ENCODE data around the gene PLD5. TPM values are rescaled to one million over a fixed set of nuclear protein-coding genes. Genes with fewer than 3 reads are reported as not detected.
A peak's percentile ranks its signal among the peaks of the same experiment; 100 is the strongest.
"Not testable (repeated sequence)": the region's sequence is repeated elsewhere in the genome, so short reads cannot be mapped to it uniquely, and the experiment has no call there.

Gene PLD5
- polyA plus RNA-seq, 3 donors: 0.29 to 1.0 (median 0.56) TPM

DNA sequence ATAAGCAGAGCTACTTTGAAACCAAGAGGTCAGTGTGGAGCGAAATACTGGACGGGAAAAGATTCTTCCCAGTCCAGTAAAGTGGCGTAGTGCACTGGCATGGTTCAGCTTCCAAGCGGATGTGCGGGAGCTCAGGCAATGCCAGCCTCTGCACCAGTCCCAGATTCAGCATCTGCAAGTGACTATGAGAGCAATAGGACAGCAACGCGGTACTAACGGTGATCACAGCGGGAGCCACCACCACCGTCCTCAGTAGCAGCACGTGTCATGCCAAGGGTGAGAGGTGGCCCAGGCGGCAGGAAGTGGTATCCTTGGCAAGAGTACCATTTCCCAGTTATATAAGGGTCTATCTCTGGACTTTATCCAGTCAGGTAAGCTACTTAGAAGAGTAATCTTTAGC, 17.8 kb downstream of the PLD5 start:
- no peak for DNase-seq

- no peak for DNase-seq
Measured at GRCh38 chr1:242489545-242489944, 35.0 kb downstream of the PLD5 start.

- DNase-seq: peak; percentile 26
Measured at GRCh38 chr1:242477944-242478343, 46.6 kb downstream of the PLD5 start.

- DNase-seq: no peak
Measured at GRCh38 chr1:242470774-242471173, 53.7 kb downstream of the PLD5 start.

DNA sequence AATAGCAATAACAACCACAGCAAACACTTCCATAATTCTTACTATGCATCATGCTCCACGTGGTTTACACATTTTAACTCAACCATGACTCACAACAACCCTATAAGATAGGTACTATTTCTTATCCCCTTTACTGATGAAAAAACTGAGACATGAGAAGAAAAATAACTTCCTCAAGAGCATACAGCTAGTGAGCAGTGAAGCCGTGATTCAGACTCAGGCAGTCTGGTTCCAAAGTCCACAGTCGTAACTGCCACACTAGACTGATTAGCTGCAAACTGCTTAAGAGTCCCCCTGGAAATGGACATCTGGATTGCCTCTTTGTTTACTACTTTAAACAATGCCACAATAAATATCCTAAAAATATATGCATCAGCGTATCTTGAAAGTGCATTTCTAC, 55.7 kb downstream of the PLD5 start:
- peak; percentile 72 for DNase-seq

DNA sequence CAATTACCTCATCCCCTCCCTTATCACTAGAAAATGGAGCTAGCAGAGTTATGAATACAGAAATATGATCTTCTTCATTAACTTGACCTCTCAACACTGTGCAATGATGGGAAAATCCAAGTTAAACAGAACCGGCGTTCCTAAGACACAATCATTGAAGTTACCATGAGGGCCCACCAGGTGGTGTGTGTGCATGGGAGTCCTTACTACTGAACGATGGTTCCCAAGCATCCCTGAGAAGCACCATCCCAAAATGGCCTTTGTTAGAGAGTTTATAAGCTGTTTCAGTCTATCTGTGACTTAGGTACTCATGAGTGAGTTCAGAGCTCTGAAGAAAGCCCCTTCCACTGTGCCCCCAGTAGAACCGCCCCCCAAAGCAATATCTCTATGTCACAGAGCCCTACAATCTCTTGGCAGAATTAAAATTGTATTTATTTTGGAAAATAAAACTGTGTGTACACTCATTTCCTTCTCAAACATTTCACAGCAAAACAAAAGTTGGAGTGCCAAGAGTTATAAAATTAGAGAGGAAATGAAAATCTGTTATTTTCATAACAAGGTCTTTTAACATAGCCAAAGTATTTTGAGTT, 56.8 kb downstream of the PLD5 start:
- peak; percentile 46 for DNase-seq

- DNase-seq: no peak
Measured at GRCh38 chr1:242462867-242463266, 61.6 kb downstream of the PLD5 start.

GRCh38 chr1:242459740-242460139, 64.8 kb downstream of the PLD5 start:
- not testable (repeated sequence) for DNase-seq

DNA sequence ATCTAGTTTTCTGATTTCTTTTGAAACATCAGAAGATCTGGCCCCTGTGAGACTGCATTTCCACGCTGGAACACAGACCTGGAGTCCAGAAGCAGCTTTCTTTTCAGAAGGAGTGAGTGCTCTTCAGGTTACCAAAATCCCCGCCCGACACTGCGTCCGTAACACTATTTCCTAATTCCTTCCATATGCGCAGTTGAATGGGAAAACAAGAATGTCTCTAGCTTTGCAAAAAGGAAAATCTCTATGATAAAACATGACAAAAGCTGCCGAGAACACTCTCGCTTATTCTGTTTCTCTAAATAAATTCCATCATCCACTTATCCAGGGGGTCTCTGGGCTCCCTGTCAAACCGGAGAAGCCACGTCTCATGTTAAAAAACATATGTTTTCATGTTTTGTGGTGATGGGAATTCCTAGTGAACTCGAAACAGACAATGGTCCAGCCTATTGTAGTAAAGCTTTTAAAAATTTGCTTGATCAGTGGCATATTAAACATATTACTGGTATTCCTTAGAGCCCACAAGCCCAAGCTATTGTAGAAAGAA, 67.7 kb downstream of the PLD5 start:
- DNase-seq: no peak

- no peak for DNase-seq
Measured at GRCh38 chr1:242455052-242455361, 69.5 kb downstream of the PLD5 start.

- peak; percentile 58 for DNase-seq
Measured at GRCh38 chr1:242454262-242455051, 70.0 kb downstream of the PLD5 start.

GRCh38 chr1:242452573-242452972, 71.9 kb downstream of the PLD5 start:
- DNase-seq: no peak

- DNase-seq: no peak
Measured at GRCh38 chr1:242449661-242450060, 74.8 kb downstream of the PLD5 start.

GRCh38 chr1:242448910-242449645, 75.4 kb downstream of the PLD5 start:
- no peak for DNase-seq

GRCh38 chr1:242447689-242448088, 76.8 kb downstream of the PLD5 start:
- no peak for DNase-seq

DNA sequence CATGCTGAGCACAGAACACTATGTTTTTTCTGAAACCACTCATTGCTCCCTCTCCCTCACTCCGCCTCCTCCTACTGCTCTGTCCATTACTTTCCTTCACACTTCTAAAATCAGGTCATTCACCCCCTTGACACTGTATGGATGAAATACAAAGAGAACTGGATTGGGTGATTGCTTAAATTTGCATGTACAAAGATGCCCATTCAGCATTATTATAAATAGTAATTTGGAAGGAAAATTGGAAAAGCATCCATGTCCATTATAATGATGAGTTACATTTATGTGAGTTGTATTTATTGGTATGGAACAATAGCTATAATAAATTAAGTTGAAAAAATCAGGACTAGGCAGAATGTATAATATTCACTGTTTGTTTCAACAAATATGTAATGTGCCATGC, 83.7 kb downstream of the PLD5 start:
- no peak for DNase-seq

GRCh38 chr1:242435200-242435599, 89.3 kb downstream of the PLD5 start:
- no peak for DNase-seq

GRCh38 chr1:242432491-242433095, 91.9 kb downstream of the PLD5 start:
- no peak for DNase-seq

GRCh38 chr1:242431786-242432185, 92.7 kb downstream of the PLD5 start:
- no peak for DNase-seq

DNA sequence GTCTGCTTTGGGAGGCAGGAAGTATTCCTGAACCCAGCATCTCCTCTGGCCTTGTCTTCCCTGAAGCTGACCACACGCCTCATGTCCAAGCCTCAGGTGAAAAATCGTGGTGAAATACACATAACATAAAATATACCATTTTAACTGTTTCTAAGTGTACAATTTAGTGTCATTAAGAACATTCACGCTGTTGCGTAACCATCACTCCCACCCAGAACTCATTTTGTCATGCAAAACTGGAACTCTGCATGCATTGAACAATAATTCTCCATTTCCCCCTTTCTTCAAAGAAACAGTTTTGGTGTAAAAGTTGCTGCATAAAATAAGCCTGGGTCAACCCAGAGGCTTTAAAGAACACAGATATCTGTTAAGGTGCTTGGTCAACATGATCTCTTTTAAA, 93.5 kb downstream of the PLD5 start:
- DNase-seq: no peak

GRCh38 chr1:242428399-242429190, 95.9 kb downstream of the PLD5 start:
- no peak for DNase-seq

DNA sequence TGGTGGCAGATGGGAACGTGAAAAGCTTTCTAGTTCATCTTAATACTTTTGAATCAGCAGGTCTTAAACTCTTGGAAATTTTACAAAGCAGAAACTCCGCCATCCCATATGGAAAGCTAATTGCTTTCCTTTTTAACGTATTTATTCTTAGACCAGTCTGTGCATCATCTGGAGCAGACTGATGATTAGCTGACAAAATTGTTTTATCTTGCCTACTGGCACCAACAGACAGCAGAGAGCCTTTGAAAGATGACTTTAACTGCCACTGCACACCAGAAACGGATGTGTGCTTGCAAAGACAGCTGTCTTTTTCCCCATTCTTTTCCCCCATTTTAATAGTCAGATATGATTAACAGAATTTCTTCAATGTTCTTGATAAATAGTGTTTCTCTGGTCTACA, 97.0 kb downstream of the PLD5 start:
- no peak for DNase-seq

Data from renal pelvis (tissue), 4 donors.